ENCODE measurements around the gene PRSS8.
A peak's percentile ranks its signal among the peaks of the same experiment; 100 is the strongest.

PRSS8 gene

DNA sequence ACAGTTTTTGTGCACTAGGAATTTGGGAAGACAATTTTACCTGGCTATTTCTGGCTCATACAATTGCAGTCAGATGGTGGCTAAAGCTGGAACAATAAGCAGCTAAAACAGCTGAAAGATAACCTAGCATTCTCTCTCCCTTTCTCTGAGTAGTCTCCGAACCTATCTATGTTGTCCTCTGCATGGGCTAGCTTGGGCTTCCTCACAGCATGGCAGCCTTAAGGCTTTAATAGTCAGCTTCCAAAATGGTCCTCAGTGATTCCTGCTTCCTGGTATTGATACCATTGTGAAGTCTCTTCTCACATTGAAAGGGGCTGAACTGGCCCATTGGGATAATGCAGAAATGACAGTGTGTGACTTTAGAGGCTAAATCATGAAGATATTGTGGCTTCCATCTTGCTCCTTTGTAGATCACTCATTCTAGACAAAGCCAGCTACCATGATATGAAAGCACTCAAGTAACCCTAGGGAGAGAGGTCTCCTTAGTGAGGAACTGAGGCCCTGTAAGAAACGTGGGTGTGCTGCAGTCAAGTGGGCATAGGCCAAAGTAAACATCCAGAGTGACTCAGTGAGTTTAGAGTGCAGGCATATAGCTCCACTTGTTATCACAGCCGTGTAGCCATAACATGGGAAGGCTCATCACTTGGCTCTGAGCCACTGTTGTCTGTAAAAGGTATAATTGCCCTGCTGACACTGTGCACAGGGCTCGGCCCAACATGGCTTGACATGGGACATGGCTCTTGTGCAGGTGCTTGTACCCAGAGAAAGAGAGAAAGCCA lies 35.5 kb downstream of the PRSS8 start:
- DNase-seq, result no peak

- DNase-seq, result peak; percentile 86
These were observed 41.0 kb downstream of the PRSS8 start, which contains the start of gene VKORC1 for GRCh38 chr16:31094424-31095120. VKORC1 (minus strand) TSS chr16:31094797; CDS start chr16:31094729, 68 bp downstream.

DNA sequence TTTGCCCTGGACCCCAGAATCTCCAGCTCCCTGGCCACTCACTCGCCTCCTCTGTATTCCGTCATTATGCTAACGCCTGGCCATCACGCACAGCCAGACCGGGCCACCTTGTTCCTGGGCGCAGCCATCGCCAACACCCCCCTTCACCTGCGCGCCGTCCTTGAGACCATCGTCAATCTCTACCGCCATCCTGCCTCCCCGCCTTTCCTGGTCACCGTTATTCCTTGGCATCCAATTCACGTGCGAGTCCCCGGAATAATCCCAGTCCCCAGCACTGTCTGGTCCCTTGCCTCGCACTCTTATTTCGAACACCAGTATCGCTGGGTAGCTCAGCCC lies 41.5 kb downstream of the PRSS8 start:
- no peak for DNase-seq

GRCh38 chr16:31093132-31093703 lies 42.3 kb downstream of the PRSS8 start:
- no peak for DNase-seq

GRCh38 chr16:31092330-31092729 lies 43.2 kb downstream of the PRSS8 start:
- no peak for DNase-seq

DNA sequence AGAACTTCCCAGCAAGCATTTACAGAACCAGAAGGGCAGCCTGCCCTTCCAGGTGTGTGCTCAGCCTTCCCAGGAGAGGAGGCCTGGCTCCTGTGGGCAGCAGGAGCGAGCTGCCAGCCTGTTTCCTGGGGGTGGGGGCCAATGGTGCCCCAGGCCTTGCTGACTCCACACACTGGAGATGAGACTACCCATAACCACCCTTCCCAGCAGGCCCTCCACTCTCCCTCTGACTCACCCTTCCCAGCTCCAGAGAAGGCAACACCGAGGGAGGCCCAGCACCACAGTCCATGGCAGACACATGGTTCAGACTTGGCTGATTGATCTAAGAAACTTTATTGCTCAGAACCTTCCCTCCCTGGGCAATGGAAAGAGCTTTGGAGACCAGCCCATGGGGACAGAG lies 45.0 kb downstream of the PRSS8 start:
- no peak for DNase-seq

DNA sequence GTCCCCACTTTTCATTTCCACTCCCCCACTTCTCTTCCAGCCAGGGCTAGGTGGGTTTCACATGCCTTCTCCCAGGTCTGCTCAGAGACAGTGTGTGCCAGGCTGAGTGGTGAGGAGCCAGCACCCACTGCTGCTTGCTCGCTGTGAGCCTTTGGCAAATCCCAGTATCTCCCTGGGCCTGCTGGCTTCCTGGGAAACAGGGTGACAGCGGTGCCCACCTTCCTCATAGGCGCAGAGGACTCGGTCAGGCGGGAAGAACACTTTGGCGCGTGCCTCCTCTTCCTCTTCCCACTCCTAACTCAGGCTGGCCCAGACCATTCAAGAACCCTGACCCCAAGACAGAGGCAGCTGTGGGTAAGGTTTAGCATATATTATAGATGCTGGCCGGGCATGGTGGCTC lies 46.3 kb downstream of the PRSS8 start:
- no peak for DNase-seq

DNA sequence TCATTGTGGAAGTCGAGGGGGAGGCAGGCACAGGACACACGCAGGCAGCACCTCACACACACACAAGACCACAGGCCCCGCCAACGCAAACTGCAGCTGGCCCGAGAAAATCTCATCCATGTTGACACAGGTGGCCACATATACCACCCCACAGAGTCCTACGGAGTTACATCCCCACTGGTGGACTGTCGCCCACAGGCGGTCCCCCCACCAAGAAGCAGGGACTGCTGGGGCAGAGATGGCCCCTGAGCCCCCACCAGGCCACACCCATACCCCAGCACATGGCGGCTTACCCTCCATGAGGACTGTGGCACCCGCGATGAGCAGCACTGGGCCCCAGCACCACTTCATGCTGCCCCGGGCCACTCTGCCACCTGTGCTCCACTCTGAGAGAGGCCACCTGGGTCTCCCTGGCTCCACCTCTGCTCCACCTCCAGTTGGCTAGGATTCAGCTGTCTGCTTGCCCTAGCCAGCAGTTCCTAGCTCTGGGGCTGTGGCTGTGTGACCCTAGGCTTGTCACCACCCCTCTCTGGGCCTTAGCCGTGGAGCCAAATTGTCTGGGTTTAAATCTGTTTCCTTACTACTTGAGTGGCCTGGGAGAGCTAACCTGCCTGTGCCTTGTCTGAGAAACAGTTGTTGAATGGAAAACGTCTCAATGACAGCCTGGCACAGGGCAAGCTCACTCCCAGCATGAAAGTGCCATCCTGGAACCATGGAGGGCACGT lies 46.9 kb downstream of the PRSS8 start, which contains the start of gene PRSS53:
TSS of gene PRSS53 (minus strand) at position 485 of the 725 bp plus-strand sequence. CDS start at position 351, 134 bp downstream.
- no peak for DNase-seq

DNA sequence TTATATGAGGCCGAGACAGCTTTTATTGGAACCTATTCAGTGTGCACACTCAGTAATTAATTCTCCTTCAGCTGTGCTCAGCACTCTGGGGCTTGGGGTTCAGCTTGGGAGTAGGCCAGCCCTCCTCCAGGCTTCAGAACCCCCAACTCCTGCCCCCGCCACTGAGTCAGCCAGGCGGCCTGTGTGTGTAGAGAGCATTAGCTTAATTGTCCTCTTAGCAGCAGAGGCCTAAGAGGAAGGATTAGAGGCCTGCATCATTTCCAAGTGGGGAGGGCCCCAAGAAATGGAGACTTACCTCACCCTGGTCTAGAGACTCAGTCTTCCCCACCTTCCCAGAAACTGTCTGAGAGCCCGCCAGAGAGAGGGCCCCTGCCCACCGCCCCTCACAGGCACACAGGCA lies 47.6 kb downstream of the PRSS8 start:
- no peak for DNase-seq

DNA sequence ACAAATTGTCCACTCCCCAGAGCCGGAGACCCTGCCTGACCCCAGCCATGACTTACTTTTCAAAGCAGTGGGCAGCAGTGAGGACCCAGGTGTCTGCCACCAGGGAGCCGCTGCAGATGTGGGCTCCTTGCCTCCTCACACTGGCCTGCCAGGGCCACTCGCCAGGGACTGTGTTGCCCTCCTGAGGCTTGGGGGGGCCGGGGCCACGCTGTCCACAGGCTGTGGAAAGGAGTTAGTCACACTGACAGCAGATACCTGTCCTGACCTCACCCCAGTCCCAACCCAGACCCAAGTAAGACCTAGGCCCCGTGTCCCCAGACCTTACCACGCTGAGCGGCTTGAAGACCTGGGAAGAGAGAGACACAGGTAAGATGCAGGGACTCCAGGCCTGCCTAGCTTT lies 48.0 kb downstream of the PRSS8 start:
- no peak for DNase-seq

- DNase-seq, result no peak
These were observed 49.0 kb downstream of the PRSS8 start for GRCh38 chr16:31086629-31086906.

DNA sequence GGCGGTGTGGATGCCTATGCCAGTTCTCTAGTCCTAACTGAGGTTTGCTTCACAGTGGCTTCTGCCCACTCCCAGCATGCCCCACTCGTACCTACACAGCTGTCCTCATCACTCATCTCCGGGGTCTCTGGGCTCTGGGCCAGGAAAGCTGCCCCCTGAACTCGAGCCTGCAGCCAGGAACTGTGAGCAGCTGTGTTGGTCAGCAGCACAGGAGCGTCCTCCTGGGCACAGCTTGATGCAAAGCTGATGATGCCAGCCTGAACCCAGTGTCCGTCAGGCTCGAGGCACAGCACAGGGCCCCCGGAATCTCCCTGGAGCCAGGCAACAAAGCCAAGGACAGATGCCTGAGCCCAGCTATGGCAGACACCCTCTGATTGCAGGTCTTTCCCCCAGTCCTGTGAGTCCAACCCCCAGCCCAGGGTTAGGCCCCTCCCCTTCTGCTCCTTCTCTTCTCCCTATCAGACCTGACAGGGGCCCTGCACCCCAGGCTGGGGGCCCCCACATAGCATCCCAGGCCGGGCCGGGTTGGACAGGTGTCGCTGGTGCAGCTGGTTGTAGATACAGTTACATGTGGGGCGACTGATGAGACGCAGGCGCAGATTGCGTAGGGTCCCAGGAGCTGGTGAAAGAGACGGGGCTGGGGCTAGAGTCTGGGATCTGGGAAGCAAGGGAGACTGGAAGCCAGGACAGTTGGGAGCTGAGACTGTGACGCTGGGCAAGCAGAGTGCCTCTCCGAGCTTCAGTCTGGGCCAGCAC lies 49.5 kb downstream of the PRSS8 start:
- no peak for DNase-seq

- DNase-seq, result no peak
These were observed 50.1 kb downstream of the PRSS8 start for GRCh38 chr16:31085411-31085810.

- DNase-seq, result no peak
These were observed 50.8 kb downstream of the PRSS8 start for GRCh38 chr16:31084584-31085302.

GRCh38 chr16:31083981-31084380 lies 51.5 kb downstream of the PRSS8 start:
- DNase-seq, result no peak

- DNase-seq, result no peak
These were observed 52.0 kb downstream of the PRSS8 start for GRCh38 chr16:31083556-31083955.

- no peak for DNase-seq
These were observed 52.4 kb downstream of the PRSS8 start for GRCh38 chr16:31083081-31083480.

DNA sequence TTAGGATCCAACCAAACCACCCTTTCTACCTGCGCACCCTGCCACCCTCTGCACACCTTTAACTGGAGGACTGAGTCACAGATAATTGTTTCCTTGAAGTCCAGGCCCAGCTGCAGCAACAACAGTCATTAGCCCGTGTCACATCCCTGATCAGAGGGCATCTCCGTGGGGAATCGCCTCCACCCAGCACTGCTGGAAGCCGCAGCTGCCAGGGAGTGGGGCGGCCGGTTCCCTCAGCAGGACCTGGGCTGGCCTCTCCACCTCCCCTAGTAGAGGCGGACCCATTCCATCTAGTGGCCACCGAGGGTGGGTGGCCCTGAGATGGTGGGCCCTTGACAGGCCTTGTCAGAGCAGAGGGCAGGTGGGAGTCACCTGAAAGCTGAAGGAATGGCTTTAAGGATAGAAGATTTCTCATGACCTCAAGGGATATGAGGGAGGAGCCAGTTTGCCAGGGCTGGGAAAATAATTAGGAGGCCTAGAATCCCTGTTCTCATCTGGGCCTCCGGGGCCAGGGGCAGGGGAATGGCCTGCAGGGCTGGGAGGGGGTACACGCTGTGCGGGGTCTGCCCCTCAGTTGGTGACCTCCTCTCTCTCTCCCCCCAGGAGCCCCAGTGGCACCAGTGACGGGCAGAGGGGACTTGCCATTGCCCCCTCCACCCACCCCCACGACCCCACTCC lies 53.0 kb downstream of the PRSS8 start:
- DNase-seq, result no peak
